Amniotic stem cell (primary cell): Measurements from ENCODE around the gene BIVM.
A peak's percentile ranks its signal among the peaks of the same experiment; 100 is the strongest.

Source experiments
- DNase-seq: peaks from one replicate; lab custom pipeline; 2025; lab: John Stamatoyannopoulos, UW

The BIVM gene

DNA sequence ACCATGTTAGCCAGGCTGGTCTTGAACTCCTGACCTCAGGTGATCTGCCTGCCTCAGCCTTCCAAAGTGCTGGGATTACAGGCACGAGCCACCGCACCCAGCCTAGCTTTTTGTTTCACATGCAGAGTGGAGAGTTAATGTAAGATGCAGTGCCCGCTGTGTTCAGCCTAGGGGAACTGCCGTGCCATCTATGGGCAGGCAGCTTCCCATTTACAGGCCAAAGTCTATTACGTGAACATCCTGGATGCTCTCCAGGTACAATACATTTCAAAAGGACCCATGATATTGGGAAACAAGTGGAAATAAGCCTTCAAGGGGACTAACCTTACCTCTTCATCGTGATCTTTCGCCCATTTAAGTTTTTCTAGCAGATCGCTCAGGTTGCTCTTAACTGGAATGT, 10.2 kb upstream of the BIVM start:
- no peak for DNase-seq

DNA sequence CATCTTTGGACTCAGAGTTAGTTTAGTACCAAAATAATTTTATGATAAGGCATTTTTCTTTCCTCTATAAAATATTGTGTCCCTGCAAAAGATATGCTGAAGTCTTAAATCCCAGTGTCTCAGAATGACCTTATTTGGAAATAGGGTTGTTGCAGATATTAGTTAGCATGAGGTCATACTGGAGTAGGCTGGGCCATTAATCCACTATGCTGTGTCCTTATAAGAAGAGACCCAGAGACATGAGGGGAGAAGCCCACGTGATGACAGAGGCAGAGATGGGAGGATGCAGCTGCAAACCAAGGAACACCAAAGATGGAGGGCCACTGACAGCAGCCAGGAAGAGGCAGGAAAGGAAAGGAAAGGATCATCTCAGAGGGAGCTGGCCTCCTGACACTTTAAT, 6.5 kb upstream of the BIVM start:
- no peak for DNase-seq

DNA sequence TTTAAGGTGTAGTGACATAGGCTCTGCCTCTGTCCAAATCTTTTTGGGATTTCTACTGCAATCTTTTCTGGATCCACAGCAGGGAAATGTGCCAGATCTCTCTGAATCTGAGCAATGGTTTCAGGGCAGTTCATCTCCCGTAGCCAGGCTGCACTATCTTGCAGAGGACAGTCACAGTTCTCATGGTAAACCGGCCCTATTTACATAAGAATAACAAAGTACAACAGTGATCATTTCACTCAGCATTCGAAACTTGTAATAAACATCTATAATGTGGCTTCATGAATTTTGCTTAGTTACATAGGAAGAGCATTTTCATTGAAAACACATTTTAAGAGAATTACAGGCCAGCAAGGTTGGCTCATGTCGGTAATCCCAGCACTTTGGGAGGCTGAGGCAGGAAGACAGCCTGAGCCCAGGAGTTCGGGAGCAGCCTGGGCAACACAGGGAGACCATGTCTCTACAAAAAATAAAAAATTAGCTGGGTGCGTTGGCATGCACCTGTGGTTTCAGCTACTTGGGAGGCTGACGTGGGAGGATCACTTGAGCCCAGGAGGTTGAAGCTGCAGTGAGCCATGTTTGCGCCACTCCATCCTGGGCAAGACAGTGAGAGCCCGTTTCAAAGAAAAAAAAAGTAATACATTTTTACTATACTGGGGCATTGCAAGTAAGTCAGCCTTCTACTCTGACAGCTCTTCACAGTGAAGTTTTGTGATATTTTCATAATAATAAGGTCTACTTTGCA, 5.1 kb upstream of the BIVM start:
- no peak for DNase-seq

DNA sequence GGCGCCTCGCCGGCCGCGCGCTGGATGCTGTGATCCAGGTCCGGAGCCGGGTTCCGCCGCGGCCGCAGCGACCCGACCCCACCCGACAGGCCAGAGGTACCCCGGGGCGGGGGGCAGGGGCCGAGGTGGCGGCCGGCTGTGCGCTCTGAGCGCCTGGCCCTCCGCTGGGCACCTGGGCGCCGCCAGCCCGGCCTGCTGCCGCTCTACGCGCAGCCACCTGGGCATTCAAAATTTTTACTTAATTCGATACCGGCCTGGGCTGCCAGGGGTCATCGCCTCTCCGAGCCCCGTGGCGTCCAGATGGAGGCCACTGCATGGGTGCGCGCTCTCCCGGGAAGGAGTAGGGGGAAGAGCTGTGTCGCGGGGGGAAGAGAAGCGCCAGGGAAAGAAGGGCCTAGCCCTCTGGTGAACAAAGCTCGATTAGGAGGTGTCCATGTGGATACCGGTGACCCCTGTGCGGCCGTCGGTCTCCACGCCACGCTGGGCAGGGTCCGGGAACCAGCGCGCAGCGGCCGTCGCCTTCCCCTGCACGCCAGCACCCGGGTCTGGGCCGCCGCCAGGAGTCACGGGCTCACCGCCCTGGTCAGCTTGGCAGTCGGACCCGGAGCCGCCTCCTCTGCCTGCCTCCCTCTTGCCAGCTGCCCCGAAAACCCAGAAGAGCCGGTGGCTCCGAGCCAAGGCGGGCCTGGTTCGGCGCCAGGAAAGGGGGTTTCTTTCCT, 666 bp downstream of the BIVM start:
- no peak for DNase-seq

DNA sequence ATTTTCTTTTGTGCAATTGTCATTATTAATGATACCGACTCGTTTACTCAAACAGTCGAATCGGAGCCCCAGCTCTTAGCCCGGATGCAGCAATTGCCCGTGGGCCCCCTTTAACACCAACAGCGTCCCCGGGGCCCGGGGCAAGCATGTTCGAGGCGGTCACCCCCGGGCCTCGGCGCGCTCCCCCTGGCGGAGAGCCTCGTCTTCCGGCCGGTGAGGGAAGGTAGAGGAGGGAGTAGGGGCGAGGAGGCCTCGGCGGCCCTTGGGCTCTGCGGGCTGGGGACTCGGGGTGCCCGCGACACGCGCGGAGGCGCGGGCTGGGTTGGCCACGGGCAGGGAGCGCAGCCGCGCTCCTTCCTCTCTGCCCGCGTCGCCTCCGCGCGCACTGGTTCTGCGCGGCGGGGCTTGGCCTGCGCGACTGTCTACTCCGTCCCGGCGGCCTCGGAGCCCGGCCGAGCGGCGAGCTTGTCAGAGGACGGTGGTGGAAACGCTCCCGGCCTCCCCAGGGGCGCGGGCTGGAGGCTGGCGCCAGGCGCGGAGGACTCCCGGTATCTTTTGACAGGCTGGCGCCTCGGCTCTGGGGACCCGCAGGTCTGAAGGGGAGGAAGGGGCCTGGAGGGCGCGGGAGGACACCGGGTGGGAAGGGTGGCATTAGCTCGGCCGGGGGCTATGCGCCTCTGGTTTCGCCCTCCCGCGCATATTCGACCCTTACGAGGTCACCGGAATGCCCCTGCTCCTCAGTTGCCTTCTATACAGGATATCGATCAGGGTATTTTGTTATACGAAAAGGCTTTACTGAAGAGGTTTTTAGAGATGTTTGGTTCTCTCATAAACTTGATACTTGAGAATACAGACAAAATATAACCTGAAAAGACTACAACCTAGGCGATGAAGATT, 1.5 kb downstream of the BIVM start:
- peak; percentile 68 for DNase-seq

DNA sequence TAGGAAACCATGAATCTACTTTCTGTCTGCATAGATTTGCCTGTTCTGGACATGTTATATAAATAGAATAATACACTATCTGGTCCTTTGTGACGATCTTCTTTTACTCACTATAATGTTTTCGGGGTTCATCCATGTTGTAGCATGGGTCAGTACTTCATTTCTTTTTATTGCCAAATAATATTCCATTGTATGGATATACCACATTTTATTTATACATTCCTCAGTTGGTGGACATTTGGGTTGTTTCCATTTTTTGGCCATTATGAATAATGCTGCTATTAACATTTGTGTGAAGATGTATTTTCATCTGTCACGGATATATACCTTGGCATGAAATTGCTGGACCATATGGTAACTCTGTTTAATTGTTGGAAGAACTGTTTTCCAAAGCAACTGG, 6.8 kb downstream of the BIVM start:
- DNase-seq = no peak

DNA sequence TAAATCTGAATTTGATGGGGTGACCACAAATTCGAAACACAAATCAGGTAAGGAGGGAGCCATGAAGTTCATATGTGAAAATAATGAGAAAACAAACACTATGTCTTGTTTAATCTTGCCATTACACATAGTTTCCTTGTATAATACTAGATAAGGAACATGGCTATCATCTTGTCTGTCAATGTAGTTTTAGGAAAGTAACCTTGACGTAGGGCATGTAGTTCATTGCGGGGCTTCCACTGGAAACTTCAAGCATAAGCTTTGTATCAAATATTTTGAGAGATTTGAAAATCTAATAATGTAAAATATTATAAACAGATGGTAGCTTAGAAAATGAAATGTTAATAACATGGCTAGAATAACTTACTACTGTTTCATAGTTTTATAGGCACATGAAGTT, 8.8 kb downstream of the BIVM start:
- DNase-seq = no peak

DNA sequence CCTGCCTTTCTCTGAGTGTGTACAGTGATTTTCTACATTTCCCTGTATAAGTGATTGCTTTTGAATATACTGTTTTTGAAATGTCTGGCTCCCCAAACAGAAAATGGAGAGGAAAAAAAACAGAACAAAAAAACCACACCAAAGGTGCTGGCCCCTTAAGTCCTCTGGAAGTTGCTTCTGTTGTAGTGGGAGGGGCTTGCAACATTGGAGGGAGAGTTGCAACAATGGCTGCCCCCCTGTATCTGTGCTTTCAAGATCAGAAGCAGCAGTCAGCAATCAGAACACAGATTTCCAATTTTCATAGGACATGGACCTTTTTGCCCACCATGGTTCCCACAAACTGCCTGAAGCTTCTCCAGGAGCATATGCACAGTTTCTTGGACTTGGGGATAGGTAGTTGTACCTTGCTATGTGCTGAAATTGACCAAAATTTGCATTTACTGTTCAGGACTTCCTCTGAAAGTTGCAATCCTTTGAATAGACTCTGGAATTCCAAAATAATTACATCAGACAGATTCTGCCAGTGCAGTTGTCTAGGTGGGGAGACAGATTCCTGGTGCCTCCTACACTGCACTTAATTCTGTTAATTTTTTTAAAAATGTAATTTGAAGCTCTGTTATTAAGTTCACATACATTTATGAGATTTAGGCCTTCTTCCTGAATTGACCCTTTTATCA, 13.8 kb downstream of the BIVM start:
- no peak for DNase-seq

DNA sequence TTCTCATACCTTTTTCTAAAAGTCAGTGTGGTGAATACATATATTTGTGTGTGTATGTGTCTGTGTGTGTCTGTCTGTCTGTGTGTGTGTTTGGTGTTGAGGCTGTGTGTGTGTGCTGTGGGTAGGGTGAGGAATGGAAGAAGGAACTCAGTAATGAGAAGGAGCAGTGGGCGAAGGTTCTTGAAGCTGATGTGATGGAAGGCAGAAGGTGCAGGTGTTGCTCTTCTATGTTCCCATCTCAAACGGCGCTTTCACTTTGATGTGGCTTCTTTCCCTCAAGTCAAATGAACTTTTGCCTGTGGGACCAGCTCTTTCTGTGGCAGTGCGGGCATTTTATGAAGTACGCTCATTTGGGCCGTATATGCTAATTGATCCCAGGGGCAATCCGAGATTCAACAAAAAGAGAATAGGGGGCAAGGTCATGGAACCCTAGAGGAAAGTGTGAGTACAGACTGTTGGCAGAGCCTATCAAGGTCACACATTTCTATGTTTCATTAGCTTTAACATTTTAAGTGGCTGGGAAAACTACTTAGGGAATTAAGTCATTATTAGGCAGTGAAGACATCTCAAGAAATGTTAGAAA, 15.2 kb downstream of the BIVM start:
- no peak for DNase-seq

DNA sequence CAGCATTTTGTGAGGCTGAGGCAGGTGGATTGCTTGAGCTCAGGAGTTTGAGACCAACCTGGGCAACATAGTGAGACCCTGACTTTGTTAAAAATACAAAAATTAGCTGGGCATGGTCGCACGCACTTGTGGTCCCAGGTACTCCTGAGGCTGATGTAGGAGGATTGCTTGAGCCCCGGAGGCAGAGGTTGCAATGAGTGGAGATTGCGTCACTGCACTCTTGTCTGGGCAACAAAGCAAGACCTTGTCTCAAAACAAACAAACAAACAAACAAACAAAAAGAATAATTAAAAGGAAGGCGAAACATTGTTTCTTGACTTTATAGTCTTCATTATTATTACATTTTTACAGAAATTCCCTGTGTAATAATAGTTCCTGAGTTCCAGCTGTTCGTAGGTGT, 15.9 kb downstream of the BIVM start:
- no peak for DNase-seq

DNA sequence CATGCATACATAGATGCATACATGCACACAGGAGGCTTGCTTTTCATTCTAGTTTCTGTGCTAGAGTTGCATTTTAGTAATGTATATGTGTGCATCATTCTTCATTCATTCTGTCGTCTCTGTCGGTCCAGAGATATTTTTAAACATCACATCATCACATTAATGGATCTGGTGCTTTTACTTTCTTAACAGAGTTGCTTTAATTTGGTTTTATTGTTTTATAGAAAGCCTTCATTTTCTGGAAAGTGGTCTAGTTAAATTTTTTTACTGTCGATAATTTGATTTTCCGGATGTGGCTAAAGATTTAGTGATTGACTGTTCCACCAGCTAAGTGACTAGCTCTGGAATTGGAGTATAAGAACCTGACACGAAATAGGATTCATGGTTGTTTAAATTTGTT, 16.9 kb downstream of the BIVM start:
- no peak for DNase-seq

DNA sequence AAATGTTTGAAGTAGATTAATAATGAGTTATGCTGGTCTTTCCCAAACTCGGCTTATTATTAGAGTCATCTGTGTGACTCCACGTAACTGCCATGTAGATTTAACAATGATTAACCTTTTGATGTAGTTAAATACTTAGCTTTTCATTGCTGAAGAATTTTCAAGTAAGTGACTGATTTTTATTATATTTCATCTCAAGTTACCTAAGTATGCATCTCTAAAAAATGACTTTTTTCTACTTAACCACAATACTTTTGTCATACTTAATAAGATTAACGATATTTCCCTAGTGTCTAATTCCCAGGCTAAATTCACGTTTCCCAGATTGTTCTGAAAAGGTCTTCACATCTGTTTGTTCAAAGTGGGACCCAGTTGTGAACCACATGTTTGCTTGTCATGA, 17.8 kb downstream of the BIVM start:
- DNase-seq = no peak

DNA sequence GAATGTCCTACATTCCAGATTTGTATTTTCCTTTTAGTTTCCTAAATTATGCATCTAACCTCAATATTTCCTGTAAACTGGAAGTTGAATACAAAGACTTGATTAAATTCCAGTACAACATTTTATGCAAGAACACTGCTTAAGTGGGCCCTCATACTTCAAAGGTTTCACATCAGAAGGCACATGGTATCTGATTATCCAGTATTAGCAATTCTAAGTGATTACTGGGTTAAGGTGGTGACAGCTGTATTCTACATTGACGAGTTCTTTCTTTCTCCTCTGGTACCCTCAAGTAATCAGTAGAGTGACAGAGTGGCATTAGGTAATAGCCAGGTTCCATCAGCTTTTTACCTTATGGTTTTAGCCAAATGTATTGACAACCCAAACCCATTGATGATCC, 18.3 kb downstream of the BIVM start:
- DNase-seq = no peak

DNA sequence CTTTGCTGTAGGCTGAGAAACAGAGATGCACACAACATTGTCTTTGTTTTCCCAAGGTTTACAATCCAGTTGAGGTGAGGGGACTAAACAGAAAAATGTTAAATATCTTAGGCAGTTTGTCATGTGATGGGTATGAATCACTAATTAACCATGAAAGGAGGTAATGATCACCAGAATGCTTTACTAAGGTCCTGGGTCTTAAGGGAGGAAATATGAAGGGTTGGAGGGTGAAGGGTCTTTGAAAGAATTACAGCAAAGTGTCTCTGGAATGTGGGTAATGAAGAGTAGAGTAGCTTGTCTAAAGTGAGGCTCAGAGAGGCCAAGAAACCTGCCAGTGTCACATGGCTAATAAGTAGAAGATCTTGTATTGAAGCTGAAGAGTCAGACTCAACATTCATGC, 19.0 kb downstream of the BIVM start:
- DNase-seq = no peak

DNA sequence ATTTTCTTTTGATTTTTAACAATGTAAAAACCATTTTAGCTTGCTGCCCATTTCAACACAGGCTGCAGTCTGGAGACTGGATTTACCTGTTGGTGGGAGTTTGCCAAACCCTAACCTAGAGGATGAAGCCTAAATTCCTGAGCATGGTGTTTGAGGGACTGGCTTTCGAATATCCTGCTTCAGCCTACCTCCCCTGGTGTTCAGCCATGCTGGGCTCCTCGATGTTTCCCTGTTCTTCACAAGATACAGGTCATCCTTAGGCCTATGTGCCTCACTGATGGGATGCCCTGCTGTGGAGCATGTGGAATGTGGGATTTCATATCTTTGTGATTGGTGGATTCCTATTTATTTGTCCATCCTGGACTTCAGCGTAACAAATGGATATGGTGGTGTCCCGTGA, 26.5 kb downstream of the BIVM start:
- DNase-seq = no peak

DNA sequence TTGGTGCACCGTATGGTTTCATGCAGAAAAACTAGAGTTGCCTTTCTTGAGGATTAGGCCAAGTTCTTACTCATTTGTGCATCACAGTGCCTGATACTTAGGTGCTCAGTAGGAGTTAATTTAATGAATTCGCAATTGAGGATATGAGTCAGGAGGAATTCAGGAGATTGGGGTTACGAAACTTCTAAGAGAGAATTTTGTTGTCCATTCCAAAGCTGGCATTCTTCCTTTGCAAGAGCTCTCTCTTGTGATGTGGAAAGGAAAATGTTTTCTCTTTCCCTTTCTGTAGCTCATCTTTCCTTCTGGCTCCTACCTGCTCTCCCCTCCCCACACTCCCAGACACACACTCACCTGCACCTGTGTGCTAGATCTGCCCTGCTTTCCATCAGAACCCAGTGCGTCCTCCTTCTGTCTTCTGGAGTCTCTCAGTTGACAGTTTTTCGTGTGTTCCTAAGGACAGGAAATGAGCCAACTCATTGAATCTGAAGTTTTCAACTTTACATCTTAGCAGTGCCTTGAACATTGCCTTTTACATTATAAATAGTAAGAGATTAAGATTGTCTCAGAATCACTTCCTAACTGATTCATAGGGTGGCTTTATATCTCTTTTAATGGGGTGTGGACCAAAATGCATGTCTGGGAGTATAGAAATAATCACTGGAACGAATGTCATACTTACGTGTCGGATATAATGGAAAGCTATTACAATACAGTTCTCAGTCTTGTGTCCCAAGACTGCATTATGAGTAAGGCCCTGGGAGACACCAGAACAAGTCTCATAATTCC, 27.2 kb downstream of the BIVM start:
- peak; percentile 45 for DNase-seq

DNA sequence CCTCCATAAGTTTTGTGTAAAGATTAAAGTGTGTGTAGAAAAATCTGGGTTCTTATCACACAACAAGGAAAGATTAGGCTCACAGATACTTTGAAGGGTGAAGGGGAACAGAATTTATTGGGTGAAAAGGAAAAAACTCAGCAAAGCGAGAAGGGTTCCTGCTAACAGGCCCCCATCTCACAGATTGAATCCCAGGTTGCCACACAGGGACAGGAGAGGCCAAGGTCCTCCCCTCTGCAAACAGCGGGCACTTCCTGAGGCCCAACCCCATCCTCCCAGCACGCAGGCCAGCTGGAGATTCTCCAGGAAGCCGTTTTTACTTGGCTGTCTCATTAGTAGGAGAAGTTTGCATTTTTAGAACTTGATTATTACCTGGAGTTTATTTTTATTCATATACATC, 31.7 kb downstream of the BIVM start:
- DNase-seq = no peak

DNA sequence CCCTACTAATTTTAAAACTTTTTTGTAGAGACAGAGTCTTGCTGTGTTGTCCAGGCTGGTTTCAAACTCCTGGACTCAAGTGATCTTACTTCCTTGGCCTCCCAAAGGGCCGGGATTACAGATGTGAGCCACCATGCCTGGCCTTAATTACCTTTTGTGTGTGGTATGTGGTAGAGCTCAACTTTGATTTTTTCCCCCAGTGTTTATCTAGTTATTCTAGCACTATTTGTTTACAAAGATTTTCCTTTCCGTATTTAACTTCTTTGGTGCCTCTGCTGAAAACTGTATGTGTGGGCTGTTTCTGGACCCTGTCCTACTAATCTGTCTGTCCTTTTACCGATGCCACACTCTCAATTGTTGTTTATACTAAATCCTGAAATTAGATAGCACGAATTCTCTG, 37.6 kb downstream of the BIVM start:
- DNase-seq = no peak

DNA sequence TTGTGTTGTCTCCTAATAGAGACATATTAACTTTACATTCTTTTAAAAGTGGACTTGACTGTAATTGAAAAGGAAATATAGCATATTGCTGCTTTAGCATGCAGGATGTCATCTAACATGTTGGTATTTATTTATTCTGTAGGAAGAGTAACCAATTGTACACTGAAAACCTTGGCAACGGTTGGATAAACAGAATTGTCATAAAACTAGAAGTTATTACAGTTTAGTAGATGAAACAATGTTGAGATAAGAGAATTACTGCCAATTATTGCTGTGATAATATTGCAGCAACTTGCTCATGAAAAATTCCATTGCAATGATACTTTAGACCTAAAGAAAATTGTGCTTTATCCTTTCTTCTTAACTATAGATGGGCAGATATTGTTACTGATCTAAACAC, 39.4 kb downstream of the BIVM start:
- no peak for DNase-seq

DNA sequence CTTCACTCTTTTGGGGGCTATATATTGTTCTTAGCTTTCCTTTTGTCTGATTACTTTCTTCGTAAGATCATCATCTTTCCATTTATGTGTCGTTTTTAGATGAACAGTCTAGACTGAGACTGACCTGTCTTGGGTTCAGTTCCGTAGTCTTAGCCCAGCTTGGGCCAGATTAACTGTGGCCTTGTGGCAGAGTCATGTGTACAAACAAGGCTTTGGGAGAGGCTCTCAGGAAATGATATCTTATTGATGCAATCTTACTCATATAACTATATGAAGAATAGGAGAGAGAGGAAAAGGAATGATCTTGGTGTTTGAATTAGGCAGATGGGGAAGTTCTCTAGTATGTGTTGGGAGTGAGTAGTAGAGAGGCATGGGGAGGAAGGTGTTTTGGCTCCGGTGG, 40.1 kb downstream of the BIVM start:
- DNase-seq = no peak

DNA sequence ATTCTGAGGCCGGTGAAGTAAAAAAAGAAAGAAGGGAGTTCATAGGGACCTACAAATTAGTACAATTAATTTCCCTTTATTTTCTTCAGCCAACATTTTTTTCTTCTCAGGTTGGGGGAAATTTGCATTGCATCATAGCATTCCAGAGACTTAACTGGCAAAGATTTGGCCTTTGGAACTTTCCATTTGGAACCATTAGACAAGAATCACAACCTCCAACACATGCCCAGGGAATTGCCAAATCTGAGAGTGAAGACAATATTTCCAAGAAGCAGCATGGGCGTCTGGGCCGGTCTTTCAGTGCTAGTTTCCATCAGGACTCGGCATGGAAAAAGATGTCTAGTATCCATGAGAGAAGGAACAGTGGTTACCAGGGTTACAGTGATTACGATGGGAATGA, 40.5 kb downstream of the BIVM start:
- DNase-seq = no peak
